Jurkat, Clone E6-1 (cell line): ENCODE results near the gene PDYN.

Experiments
- DNase-seq: peaks from one replicate; pipeline ENCODE4 v3.0.0-alpha.2; 2011; ENCODE audit warnings: low read depth, low spot score
- H3K4me3 ChIP-seq: 2 replicates; pipeline ENCODE4 v1.5.1; 2011; ENCODE audit warnings: mild to moderate bottlenecking, low read length, control low read depth, moderate library complexity

The PDYN gene

DNA sequence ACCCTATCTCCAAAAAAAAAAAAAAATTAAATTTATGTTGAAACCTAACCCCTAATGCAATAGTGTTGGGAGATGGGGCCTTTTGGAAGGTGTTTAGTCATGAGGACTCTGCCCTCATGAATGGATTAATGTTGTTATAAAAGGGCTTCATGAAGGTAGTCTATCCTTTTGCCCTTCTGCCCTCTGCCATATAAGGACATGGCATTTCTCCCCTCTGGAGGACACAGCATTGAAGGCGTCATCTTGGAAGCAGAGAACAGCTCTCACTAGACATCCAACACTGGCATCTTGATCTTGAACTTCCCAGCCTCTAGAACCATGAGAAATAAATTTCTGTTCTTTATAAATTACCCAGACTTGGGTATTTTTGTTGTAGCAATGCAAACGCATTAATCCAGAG lies 35.4 kb downstream of the PDYN start:
- DNase-seq, result no peak
- H3K4me3 ChIP-seq, result no peak overlapping the region

DNA sequence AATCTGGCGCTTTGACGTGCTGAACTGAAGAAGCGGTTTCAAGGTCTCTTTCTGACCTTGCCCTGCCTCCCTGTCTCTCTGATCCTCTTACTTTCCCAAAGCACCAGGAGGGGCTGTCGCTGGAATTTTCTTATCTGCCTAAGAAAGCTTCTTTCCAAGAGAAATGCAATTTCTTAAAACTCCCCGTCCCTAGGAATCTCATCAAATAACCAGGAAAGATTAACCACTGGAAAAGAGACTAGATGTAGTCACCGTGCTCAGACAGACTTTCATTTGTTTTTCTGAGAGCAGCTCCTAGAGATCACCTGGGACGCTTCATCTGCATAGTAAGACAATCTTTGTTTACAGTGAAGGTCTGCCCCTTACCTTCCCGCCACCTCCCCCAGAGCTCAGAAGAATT lies 38.6 kb downstream of the PDYN start:
- DNase-seq, result no peak
- no peak overlapping the region for H3K4me3 ChIP-seq

DNA sequence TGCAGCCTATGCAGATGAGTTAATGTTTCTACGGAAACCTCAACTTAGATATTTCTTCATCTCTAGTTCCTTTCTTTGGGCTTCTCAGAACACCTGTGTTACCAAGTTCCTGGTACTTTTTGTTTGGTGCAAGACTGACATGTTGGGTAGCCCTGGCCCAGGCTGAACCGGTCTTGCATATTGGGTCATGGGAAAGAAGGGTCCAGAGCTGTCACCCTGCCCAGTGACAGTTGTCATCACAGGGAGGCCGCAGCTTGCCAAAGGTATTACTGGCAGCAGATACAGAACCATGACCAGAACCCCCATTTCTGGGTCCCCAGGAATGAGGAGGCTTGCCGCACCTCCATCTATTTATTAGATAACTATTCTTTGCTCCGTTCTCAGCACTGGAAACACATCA lies 40.2 kb downstream of the PDYN start:
- no peak overlapping the region for H3K4me3 ChIP-seq
- no peak for DNase-seq

DNA sequence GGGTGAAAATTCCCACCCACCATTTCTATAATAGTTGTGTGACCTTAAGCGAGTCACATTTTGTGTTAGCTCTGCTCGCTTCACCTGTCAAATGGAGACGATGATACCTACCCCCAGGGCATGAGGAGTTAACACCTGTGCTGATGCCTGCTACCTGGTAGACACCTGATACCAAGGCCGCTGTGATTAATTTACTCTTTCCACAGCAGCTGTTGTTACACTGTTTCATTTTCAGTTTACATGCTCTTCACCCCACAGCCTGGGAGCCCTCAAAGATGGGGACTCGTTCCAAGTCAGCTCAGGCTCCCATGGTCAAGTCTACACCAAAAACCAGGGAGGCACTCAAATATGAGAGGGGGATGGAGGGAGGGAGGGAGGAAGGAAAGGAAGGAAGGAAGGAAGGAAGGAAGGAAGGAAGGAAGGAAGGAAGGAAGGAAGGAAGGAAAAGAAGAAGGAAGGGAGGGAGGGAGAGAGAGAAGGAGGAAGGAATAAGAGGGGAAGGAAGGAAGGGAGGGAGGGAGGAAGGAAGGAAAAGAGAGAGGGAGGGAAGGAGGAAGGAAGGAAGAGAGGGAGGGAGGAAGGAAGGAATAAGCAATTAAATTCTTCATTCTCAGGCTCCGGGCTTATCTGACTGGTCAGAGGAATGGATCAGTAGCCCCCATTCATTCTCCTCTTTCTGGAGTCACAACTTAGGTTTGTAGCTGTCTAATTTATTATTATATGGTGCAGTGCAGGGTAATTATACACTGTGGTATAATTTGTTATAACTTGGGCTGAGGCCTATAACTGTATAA lies 40.9 kb downstream of the PDYN start:
- DNase-seq, result no peak
- H3K4me3 ChIP-seq, result no peak overlapping the region

DNA sequence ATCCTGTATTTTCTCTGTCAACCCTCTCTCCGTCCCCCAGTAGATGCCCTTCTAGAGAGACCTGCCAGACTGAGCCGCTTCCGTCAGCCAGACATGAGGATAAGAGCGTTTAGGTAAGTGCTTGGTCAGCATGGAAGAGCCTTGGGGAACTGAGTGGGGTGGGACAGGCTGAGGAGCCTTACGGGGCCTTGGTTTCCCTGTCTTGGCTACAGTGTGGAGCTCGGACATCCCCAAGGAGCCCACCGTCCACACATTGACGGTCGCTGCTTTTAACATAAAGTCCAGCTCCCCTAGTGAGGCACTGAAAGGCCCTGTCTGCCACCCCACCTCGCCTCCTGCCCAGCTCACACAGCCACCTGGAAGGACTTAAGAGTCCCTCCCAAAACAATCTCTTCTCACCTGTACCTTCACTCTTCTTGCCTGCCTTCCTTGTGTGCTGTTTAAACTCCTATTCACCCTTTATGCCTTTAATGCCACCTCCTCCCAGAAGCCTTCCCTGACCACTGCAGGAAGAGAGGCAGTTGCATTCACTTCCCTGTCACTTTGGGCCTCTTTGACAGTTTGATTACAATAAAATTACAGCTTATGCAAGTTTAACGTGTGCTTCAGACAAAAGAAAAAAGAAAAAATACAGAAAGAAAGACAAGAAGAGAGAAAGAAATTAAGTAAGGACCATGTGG lies 42.3 kb downstream of the PDYN start:
- DNase-seq, result no peak
- no peak overlapping the region for H3K4me3 ChIP-seq

DNA sequence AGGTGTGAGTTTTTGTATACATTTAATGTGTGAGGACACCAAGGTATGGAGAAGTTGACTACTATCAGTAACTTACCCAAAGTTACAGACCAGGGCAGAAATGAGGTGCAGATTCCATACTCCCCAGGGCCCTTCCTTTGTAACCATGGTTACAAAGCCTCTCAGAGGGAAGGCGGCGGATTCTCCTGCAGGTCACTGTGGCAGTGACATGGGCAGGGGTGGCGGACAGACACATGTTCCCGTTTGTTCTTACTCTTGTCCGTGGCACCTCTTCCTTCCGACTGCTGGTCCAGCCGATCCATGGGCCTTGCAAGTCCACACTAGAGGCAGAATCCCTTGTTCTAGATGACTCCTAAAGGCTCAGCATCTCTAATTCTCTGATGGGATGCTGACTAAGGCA lies 43.0 kb downstream of the PDYN start:
- no peak overlapping the region for H3K4me3 ChIP-seq
- no peak for DNase-seq

DNA sequence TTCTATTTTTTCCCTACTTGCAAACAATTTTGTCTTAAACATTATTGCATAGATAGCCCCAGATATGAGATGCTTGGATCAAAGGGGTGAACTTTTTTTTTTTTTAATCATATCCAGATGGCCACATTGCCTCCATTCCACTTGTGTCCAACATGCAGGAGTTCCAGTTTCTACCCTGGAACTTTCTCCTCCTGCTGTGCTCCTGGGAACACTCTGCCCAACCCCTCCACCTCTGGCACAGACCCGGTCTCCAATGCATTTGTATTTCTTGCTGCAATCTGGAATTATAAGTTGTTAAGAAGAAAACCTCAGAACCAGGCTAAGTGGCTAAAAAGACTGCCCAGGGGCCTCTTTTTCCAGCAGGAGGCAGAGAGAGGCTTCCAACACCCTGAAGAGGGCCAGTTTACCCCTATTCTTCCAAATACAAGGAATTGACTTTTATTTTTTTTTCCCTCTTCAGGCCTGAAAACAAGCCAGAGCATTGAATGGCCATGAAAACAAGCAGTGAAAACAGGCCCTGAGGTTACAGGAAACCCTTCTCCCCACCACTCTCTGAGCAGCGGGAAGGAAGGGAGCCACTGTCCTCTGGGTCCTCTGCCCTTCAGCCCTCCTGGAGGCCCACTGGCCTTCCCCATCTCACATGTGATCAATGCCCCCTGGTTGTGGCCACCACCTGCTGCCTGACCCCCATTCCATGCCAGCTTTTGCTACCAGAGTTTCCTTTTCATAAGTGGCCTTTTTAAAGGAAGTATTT lies 44.3 kb downstream of the PDYN start:
- no peak overlapping the region for H3K4me3 ChIP-seq
- DNase-seq, result no peak

DNA sequence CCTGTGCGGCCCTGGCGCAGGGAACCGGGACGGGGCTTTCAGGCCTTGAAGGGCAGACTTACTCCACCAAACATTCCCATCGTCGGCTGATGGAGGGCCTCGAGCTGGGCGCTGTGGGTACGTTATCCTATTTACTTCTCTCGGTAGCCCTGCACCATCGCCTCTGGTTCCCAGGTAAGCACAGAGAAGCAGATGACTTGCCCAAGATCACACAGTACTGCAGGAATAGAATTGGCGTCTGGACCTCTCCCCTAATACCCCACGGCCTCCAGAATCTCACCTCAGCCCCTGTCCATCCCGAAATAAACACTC lies 46.4 kb downstream of the PDYN start:
- H3K4me3 ChIP-seq, result no peak overlapping the region
- DNase-seq, result no peak

DNA sequence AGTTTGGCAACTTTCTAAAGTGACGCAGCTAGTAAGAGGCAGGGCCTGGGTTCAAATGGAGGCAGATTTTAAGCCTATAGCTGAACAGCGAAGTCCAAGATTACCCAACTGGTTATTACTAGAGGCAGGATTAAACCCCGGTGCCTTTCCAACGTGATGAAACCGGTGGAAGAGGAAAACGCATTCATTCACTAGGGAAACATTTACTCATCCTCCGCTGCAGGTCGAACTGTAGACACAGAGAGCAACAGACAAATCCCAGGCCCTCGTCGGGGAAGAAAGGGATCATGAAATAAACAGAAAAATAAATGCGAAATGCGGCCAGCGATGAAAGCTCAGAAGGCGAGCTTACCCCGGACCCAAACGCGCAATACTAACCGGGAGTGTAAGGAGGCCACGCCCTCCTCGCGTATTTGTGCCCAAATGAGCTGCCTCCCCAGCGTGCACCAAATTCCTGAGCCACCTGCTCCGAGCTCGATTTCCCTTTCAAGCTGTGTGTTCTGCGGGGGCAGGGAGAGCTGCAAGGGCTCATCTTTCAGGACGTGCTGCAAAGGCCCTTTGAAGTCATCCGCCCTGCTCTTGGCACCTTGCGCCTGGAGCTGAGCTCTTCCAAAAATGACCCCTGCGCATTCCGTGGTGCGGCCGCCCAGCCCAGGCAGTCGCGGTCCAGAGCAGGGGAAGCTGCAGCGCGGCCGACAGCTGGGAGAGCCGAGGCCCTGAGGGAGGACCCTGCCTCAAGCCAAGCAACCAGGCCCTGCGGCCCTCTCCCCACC lies 46.9 kb downstream of the PDYN start:
- no peak for DNase-seq
- H3K4me3 ChIP-seq, result no peak overlapping the region

DNA sequence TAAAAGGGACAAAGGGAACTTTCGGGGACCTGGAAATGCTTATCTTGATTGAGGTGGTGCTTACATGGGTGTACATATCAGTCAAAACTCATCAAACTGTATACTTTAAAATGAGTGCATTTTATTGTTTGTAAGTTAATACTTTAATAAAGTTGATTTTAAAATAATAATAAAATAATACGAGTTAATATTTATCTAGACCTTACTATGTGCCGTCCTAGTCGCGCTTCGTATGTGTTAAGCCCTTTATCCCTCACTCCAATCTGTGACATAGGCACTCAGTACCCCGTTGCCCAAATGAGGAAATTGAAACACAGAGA lies 47.5 kb downstream of the PDYN start:
- H3K4me3 ChIP-seq, result no peak overlapping the region
- DNase-seq, result no peak

DNA sequence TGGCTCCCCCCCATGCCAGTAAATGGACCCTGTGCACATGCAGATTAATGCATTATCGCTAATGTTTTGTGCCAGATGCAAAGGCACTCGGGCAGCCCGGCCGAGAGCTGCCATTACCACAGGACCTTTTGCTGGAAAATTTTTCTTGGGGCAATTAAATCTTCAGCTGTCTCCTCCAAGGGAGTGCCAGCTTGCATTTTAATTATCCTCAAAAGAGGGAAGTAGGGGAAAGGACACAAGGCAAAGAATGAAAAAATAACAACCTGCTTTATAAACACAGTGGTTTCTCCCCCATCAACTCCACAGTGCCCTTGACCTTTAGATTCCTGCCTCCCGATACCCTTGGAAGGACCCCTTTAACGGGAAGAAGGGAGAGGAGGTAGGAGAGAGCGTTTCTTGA lies 48.2 kb downstream of the PDYN start:
- no peak overlapping the region for H3K4me3 ChIP-seq
- no peak for DNase-seq

DNA sequence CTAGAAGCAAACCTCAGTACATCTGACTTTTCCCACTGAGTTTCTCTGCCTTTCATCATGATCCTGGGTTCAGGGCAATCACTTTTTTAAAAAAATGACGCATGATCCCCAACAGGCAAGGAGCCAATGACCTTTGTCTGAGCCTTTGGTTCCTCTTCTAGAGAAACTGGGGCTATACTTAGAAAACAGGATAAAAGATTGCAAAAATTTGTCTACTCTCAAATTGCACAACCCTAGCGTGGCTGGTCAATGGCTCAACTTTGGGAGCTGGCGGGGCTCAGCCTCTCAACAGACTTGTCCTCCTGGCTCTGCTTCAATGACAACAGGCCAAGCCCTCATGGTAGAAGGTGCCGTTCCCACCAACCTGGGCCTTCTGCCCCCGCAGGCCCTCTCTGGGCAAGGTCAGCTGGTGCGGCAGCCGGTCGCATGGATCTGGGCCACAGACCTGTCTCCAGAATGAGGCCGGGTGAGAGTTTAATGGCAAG lies 48.7 kb downstream of the PDYN start:
- H3K4me3 ChIP-seq, result no peak overlapping the region
- DNase-seq, result no peak

DNA sequence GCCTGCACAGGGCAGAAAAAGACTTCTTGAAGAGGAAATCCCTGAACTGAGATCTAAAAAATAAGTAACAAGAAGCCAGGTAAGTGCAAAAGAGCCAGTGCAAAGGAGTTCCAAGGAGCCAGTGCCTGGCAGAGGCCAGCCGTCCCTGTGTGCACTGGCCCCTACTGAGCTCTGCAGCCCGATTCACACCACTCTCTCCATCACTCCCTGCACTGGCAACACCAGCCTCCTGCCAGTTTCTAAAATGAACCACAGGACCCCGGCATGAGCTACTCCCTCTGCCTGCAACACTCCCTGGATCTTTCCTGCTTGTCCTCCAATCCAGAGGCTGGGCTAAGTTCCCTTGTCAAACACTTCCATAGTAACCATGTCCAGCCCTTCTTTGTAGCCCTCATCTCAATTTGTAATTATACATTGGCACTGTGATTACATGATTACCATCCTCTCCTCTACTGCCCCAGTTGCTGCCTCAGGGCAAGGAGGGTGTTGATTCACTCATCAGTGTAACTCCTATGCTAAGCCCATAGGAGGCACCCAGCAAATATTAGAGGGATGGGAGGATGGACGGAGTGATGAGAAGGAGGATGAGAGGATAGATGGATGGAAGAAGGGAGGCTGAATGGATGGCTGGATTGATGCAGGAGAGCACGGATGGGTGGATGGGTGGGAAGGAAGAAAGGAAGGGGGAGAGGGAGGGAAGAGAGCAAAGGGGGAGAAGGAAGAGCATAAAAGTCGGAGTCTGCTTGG lies 49.3 kb downstream of the PDYN start:
- no peak for DNase-seq
- no peak overlapping the region for H3K4me3 ChIP-seq

DNA sequence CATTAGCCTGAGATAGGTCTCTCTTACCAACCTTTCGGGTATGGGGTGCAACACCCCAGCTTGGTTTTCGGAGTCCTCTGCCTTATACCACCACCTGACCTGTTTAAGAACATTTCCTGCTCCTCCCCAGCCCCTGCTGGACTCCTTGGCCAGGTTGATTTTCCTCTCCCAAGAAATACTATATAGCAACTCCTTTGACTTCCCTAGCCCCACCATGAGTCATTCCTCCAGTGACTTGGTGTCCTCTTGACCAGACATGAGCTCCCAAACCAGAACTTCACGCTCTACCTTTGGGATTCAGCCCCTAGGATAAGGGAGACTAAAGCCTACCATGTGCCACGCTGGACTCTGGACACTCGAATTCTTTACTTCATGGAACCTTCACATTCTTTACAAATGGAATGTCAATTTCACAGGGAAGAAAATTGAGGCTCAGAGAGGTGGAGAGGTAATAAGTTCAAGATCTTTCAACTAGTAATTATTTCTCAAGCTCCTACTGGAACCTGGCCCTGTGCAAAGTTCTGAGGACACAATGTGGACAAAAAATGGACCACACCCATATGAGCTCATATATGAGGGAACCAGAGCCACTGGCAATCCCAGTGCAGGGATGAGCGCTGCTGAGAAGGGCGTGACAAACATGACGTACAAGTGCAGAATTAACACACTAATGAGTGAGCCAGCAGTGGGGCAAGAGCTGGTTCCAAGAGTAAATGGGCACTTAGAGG lies 50.4 kb downstream of the PDYN start:
- DNase-seq, result no peak
- H3K4me3 ChIP-seq, result no peak overlapping the region

DNA sequence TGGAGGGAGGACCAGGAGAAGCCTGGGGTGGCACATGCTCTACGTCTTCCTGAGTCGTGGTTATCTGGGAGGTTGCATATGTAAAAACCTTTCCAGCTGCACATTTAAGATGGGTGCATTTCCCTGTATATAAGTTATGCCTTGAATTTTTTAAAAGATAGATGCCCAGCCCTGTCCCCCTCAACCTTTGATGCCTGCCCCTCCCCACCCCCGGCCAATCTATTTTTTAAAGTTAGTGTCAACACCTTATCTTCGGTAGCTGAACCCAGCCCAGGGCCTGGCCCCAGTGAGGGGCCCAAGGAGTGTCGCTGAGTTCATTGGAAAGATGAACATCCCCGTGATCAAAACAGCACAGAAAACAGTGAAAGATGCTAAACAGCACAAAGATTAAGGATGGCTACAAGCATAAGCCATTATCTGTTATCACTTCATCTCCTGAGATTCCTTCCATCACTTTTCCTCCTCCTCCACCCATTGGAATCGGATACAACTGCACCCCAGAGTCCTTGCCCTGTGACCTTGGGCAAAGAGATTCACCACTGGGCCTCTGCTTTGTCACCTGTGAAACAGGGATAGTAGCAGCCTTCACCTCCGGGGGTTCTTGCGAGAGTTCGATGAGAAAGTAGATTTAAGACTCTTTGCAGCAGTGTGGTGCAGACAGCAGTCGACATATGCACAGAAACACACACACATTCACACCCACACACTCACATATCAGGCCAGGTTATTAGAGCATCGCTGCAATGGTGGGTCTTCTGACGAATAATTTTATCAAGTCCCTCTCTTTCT lies 51.2 kb downstream of the PDYN start:
- no peak for DNase-seq
- H3K4me3 ChIP-seq, result no peak overlapping the region

DNA sequence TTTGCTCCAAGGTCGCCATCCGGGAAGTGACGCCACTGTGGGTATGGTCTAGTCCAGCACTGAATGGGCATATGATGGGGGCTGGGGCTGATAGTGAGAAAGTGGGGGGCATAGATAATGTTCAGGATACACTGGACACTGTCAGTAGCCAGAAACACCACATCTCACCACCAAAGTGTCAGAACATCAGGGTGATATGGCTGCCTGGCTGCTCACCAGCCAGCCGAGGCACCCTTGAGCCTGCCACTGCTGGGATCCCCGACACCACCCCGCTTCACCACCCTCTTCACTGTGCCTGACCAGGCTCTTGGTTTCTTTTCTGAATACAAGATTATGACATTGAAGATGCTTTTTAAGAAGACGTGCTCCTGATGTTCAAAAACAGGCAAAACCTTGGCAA lies 51.8 kb downstream of the PDYN start:
- H3K4me3 ChIP-seq, result no peak overlapping the region
- DNase-seq, result no peak

DNA sequence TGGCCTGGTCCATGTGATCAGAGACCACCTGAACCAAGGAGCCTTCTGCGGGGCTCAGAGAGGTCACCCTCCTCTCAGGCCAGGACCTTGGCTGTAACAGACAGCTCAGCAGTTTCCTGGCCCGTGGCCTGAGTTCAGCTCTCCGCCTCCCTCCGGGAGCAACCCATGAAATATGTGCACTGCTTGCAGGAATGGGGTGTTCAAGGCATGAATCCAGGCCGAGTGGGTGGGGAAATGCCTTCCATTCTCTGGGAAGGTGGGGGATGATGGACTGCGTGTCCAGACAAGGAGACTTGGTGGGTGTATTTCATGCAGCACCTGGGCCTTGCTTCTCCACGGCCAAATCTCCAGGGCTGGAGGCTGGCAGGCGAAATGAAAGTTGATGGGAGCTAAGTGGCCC lies 52.6 kb downstream of the PDYN start:
- H3K4me3 ChIP-seq, result no peak overlapping the region
- no peak for DNase-seq

DNA sequence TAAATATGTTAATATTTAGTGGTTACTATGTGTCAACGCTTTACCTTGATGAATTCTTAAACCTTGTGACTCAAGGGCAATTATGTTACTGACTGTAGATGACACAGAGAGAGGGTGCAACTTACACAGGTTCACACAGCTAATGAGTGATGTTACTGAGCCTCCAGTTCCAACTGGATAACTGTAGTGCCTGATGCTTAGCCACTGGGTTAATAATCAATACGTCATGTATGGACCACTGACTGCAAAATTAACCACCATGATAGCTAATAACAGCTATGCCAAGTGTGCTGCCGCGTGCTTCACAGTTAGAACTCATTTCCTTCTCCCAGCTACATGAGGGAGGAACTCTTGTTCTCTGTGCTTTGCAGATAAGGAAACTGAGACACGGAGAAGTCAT lies 53.3 kb downstream of the PDYN start:
- no peak overlapping the region for H3K4me3 ChIP-seq
- DNase-seq, result no peak
